Kidney (tissue), 14 donors: ENCODE data around the gene SPATA2. TPM values are rescaled to one million over a fixed set of nuclear protein-coding genes. Genes with fewer than 3 reads are reported as not detected.

Experiments used
- DNase-seq, 5 donors: peaks; one replicate each; pipeline ENCODE4 v3.0.0-alpha.2; 2013 to 2020
- FAIRE-seq: peaks from 2 replicates; lab custom pipeline; 2012; peaks lifted over from hg19 to GRCh38; lab: Jason Lieb, UNC
- H3K27ac ChIP-seq, 2 donors: one replicate each; pipeline ENCODE4 v1.7.0; 2013; ENCODE audit warnings: low read depth in 2 of 2, low read length in 2 of 2, inconsistent platforms in 1 of 2
- H3K27me3 ChIP-seq: one replicate; pipeline ENCODE4 v1.7.1; 2013; ENCODE audit warnings: low read length, inconsistent platforms; ENCODE audit not compliant: control insufficient read depth, insufficient read depth
- H3K36me3 ChIP-seq, 3 donors: one replicate each; pipeline versions ENCODE4 v1.7.0 to v1.7.1; 2013; ENCODE audit warnings: low read length in 3 of 3, control low read depth in 1 of 3, inconsistent platforms in 1 of 3; ENCODE audit not compliant: insufficient read depth in 3 of 3, control insufficient read depth in 2 of 3
- H3K4me1 ChIP-seq, 3 donors: one replicate each; pipeline versions ENCODE4 v1.7.0 to v1.7.1; 2013; ENCODE audit warnings: low read length in 3 of 3, inconsistent platforms in 1 of 3, low read depth in 1 of 3; ENCODE audit not compliant: control insufficient read depth in 2 of 3, insufficient read depth in 2 of 3
- H3K4me3 ChIP-seq, 3 donors: one replicate each; pipeline versions ENCODE4 v1.7.0 to v1.8.1; 2013; ENCODE audit warnings: low read length in 3 of 3, control low read depth in 1 of 3, inconsistent platforms in 1 of 3
- H3K9ac ChIP-seq, 3 donors: one replicate each; pipeline versions ENCODE4 v1.7.0 to v1.7.1; 2013; ENCODE audit warnings: low read length in 3 of 3, control low read depth in 1 of 3, inconsistent platforms in 1 of 3
- H3K9me3 ChIP-seq, 3 donors: one replicate each; pipeline versions ENCODE4 v1.7.0 to v1.7.1; 2013; ENCODE audit warnings: low read length in 3 of 3, control low read depth in 1 of 3, inconsistent platforms in 1 of 3; ENCODE audit not compliant: control insufficient read depth in 2 of 3, insufficient read depth in 1 of 3
- CTCF ChIP-seq: IDR thresholded peaks from 3 replicates; pipeline ENCODE4 v1.5.1; 2012; ENCODE audit warnings: mild to moderate bottlenecking, moderate library complexity, borderline replicate concordance; ENCODE audit not compliant: insufficient read depth; ENCODE audit errors: extremely low read depth
- intact Hi-C: fragments of 100-400 bp; cut with DNase I; formaldehyde crosslinking; loops from one replicate; pipeline ENCODE4 v1.11.1; 2022
- polyA plus RNA-seq: library from polyadenylated mRNA; stranded (reverse); fragments of 350-450 nt; fragmentation: Illumina TruSeq; extraction: RNeasy Lipid Tissue Mini Kit (QIAGEN cat#74804); gene quantifications from one replicate; pipeline ENCODE4 v1.2.3, GENCODE V29; 2014; ENCODE audit warnings: low read depth, low replicate concordance; ENCODE audit not compliant: insufficient read depth
- total RNA-seq: library from RNA; stranded (reverse); fragmentation: NEBNext Ultra II Directional; extraction: Animal tissue kit (Norgen Biotek cat#: 25700); gene quantifications from one replicate; pipeline ENCODE4 v1.2.1, GENCODE V29; 2021
- donor health status: control.
- donor health status: control.
- donor health status: control.
- donor health status: control.
- donor health status: control.
- donor health status: DM: yes; HTN: yes; CAD: no.
- donor health status: Normal renal cell carcinoma (clear cell type).

The SPATA2 gene
- total and polyA plus RNA-seq, 2 donors from 2014 or later = 5.8 to 9.0 TPM

- Histone ChIP-seq H3K9me3 (no peaks in the 10 kb centered on the region), H3K27ac (no peak overlapping the region), H3K36me3 (peaks cover 2 to 26% (median 25%) of the 10 kb centered on the region in 3 donors), H3K4me1 (no peaks in the 10 kb centered on the region), H3K9ac (no peak overlapping the region), H3K27me3 (no peaks in the 10 kb centered on the region), H3K4me3 (no peak overlapping the region)
- TF ChIP-seq CTCF = no peak
- no peak for DNase-seq
- intact Hi-C loops = no loop called here
- FAIRE-seq = no peak
These were observed 47.7 kb downstream of the SPATA2 start for GRCh38 chr20:49867453-49868215.

- Histone ChIP-seq H3K36me3 (peaks cover 2 to 24% (median 20%) of the 10 kb centered on the region in 3 donors), H3K9ac (no peak overlapping the region), H3K27ac (no peak overlapping the region), H3K27me3 (no peaks in the 10 kb centered on the region), H3K4me1 (no peaks in the 10 kb centered on the region), H3K9me3 (no peaks in the 10 kb centered on the region), H3K4me3 (no peak overlapping the region)
- no peak for FAIRE-seq
- TF ChIP-seq CTCF = no peak
- intact Hi-C loops = no loop called here
- no peak for DNase-seq
These were observed 49.3 kb downstream of the SPATA2 start for GRCh38 chr20:49866051-49866450.

- TF ChIP-seq CTCF = no peak
- Histone ChIP-seq H3K9ac (no peak overlapping the region), H3K9me3 (no peaks in the 10 kb centered on the region), H3K27me3 (no peaks in the 10 kb centered on the region), H3K27ac (no peak overlapping the region), H3K36me3 (peaks cover 0 to 25% (median 20%) of the 10 kb centered on the region in 3 donors), H3K4me3 (no peak overlapping the region), H3K4me1 (no peaks in the 10 kb centered on the region)
- DNase-seq (peak in 1 of 5 donors; percentile 19), FAIRE-seq (no peak)
- intact Hi-C loops = no loop called here
These were observed 49.8 kb downstream of the SPATA2 start for GRCh38 chr20:49865559-49865958.

- FAIRE-seq (no peak), DNase-seq (no peak)
- peaks cover 0 to 25% (median 20%) of the 10 kb centered on the region in 3 donors for H3K36me3 ChIP-seq
These were observed 51.7 kb downstream of the SPATA2 start for GRCh38 chr20:49863666-49864065.

More at GRCh38 chr20:49863666-49864065, 51.7 kb downstream of the SPATA2 start:
- Histone ChIP-seq H3K9me3 (no peaks in the 10 kb centered on the region), H3K9ac (no peak overlapping the region), H3K4me1 (peaks cover 0 to 3% (median 0%) of the 10 kb centered on the region in 3 donors), H3K27ac (no peak overlapping the region), H3K27me3 (no peaks in the 10 kb centered on the region), H3K4me3 (no peak overlapping the region)
- no peak for TF ChIP-seq CTCF
- intact Hi-C loops = no loop called here
